ENCODE results near the gene GALNT8. TPM values are rescaled to one million over a fixed set of nuclear protein-coding genes. Genes with fewer than 3 reads are reported as not detected.

Gene GALNT8
- total RNA-seq, 4 donors from 2014 or later, result 0.29 to 5.8 (median 0.70) TPM; not detected in 1

- intact Hi-C loops (cut with DNase I; ENCODE audit: low total_unique reads), result no loop called here
- Histone ChIP-seq H3K27me3 (no peaks in the 10 kb centered on the region), H3K4me1 (no peaks in the 10 kb centered on the region), H3K4me3 (no peak overlapping the region), H3K36me3 (no peaks in the 10 kb centered on the region), H3K9me3 (no peaks in the 10 kb centered on the region), H3K27ac (no peak overlapping the region)
- TF ChIP-seq CTCF (IDR thresholded peaks at IDR 0.05) (no peak), POLR2A (IDR thresholded peaks at IDR 0.05) (no peak)
- DNase-seq, result no peak
These were observed 74.3 kb downstream of the GALNT8 start for GRCh38 chr12:4794491-4794890.

- Histone ChIP-seq H3K36me3 (no peaks in the 10 kb centered on the region), H3K9me3 (no peaks in the 10 kb centered on the region), H3K4me3 (no peak overlapping the region), H3K27ac (no peak overlapping the region), H3K27me3 (no peaks in the 10 kb centered on the region), H3K4me1 (no peaks in the 10 kb centered on the region)
- DNase-seq, result no peak
- TF ChIP-seq CTCF (IDR thresholded peaks at IDR 0.05), result no peak
- TF ChIP-seq POLR2A (IDR thresholded peaks at IDR 0.05), result no peak
- intact Hi-C loops (cut with DNase I; ENCODE audit: low total_unique reads), result no loop called here
These were observed 76.0 kb downstream of the GALNT8 start for GRCh38 chr12:4796216-4796615.

- Histone ChIP-seq H3K9me3 (no peaks in the 10 kb centered on the region), H3K4me3 (no peak overlapping the region), H3K27me3 (no peaks in the 10 kb centered on the region), H3K36me3 (no peaks in the 10 kb centered on the region), H3K4me1 (no peaks in the 10 kb centered on the region), H3K27ac (no peak overlapping the region)
- no peak for DNase-seq
- TF ChIP-seq POLR2A (IDR thresholded peaks at IDR 0.05), result no peak
- TF ChIP-seq CTCF (IDR thresholded peaks at IDR 0.05), result no peak
- intact Hi-C loops (cut with DNase I; ENCODE audit: low total_unique reads), result no loop called here
These were observed 76.7 kb downstream of the GALNT8 start for GRCh38 chr12:4796694-4797482.

- no peak for DNase-seq
- intact Hi-C loops (cut with DNase I; ENCODE audit: low total_unique reads), result no loop called here
- Histone ChIP-seq H3K4me3 (no peak overlapping the region), H3K27me3 (no peaks in the 10 kb centered on the region), H3K9me3 (no peaks in the 10 kb centered on the region), H3K27ac (no peak overlapping the region), H3K36me3 (no peaks in the 10 kb centered on the region), H3K4me1 (no peaks in the 10 kb centered on the region)
- TF ChIP-seq CTCF (IDR thresholded peaks at IDR 0.05) (no peak), POLR2A (IDR thresholded peaks at IDR 0.05) (no peak)
These were observed 80.4 kb downstream of the GALNT8 start for GRCh38 chr12:4800555-4800954.

GRCh38 chr12:4802841-4803240 lies 82.6 kb downstream of the GALNT8 start:
- DNase-seq, result no peak
- H3K27ac ChIP-seq, result no peak overlapping the region
- no peaks in the 10 kb centered on the region for H3K4me1 ChIP-seq
- no peaks in the 10 kb centered on the region for H3K27me3 ChIP-seq
- no peak overlapping the region for H3K4me3 ChIP-seq
- TF ChIP-seq CTCF (IDR thresholded peaks at IDR 0.05) (no peak), POLR2A (IDR thresholded peaks at IDR 0.05) (no peak)
- intact Hi-C loops (cut with DNase I; ENCODE audit: low total_unique reads), result no loop called here
- H3K9me3 ChIP-seq, result no peaks in the 10 kb centered on the region
- no peaks in the 10 kb centered on the region for H3K36me3 ChIP-seq

All from uterus (tissue), 4 donors.